K562 (cell line): ENCODE data around the gene SPAG7. TPM values are rescaled to one million over a fixed set of nuclear protein-coding genes. Genes with fewer than 3 reads are reported as not detected.
A peak's percentile ranks its signal among the peaks of the same experiment; 100 is the strongest.

Experiments used
- E4F1 ChIP-seq: fragments of 250-450 bp; sonication (Bioruptor Pico); IDR thresholded peaks from 2 replicates; pipeline ENCODE4 v1.5.0; 2021; ENCODE audit warnings: mild to moderate bottlenecking, borderline replicate concordance
- FOXJ2 ChIP-seq: fragments of 200-800 bp; sonication (Bioruptor generic); IDR thresholded peaks from 2 replicates; pipeline ENCODE4 v1.6.1; 2016; ENCODE audit warnings: missing genetic modification characterization, missing compliant biosample characterization
- HINFP ChIP-seq: fragments of 450-650 bp; conservative IDR thresholded peaks from 2 replicates; pipeline ENCODE4 v1.6.1; 2016; ENCODE audit warnings: missing genetic modification characterization, low read depth, mild to moderate bottlenecking, control low read depth, missing compliant biosample characterization
- NFIC ChIP-seq: fragments of 450-650 bp; IDR thresholded peaks from 2 replicates; pipeline ENCODE4 v1.6.1; 2017; ENCODE audit warnings: mild to moderate bottlenecking, inconsistent platforms
- NR4A1 ChIP-seq, 2 experiments: fragments of 250-450 bp in 1 of 2; fragments of 450-650 bp in 1 of 2; sonication (Bioruptor Pico) in 1 of 2; IDR thresholded peaks; 2 replicates each; pipeline versions ENCODE4 v1.4.0 to v1.6.1; 2016 to 2020; ENCODE audit warnings: mild to moderate bottlenecking in 2 of 2, missing compliant biosample characterization in 1 of 2, missing genetic modification characterization in 1 of 2, moderate library complexity in 1 of 2
- RAD21 ChIP-seq, 2 experiments: fragments of 250-450 bp in 1 of 2; fragments of 450-650 bp in 1 of 2; sonication (Bioruptor Pico) in 1 of 2; formaldehyde crosslinking in 1 of 2; IDR thresholded peaks in 1 of 2; conservative IDR thresholded peaks in 1 of 2; 2 replicates each; pipeline versions ENCODE4 v1.4.0 to v1.8.0; 2020 to 2022; ENCODE audit warnings: mild to moderate bottlenecking in 2 of 2, moderate library complexity in 1 of 2
- SMAD2 ChIP-seq: fragments of 150-350 bp; IDR thresholded peaks from 2 replicates; pipeline ENCODE4 v1.6.1; 2014; ENCODE audit warnings: low read depth, mild to moderate bottlenecking, low read length
- ZFPM2 ChIP-seq: fragments of 250-450 bp; sonication (Bioruptor Pico); IDR thresholded peaks from 2 replicates; pipeline ENCODE4 v1.5.1; 2022; ENCODE audit warnings: mild to moderate bottlenecking
- polyA plus RNA-seq, 8 experiments: library from polyadenylated mRNA; depleted of rRNA in 4 of 8; stranded (reverse) in 5 of 8; unstranded in 3 of 8; fragments of >200 nt; fragmentation: Nextera tagmentation in 2 of 8; fragmentation: Illumina TruSeq in 1 of 8; extraction: Ambion mirVana in 2 of 8; extraction: Trizol in 1 of 8; gene quantifications; 2 replicates each; pipeline versions ENCODE4 v1.2.1 to v1.2.3, GENCODE V29; 2011 to 2014; ENCODE audit warnings: inconsistent platforms in 1 of 8, missing spikeins in 1 of 8
- total RNA-seq, 7 experiments: library from RNA; depleted of rRNA in 6 of 7; stranded (reverse); fragments of >200 nt in 6 of 7; fragmentation: Illumina TruSeq in 2 of 7; extraction: Trizol in 2 of 7; gene quantifications; 2 replicates each; pipeline versions ENCODE4 v1.2.1 to v1.2.3, GENCODE V29; 2011 to 2021; ENCODE audit warnings: low replicate concordance in 1 of 7
- TF ChIP-seq, protein P1 (sequence below): fragments of 250-450 bp; sonication (Bioruptor Pico); IDR thresholded peaks from 2 replicates; pipeline ENCODE4 v1.8.0; 2022; ENCODE audit warnings: inconsistent platforms
- TF ChIP-seq, protein P2 (sequence below): fragments of 450-650 bp; formaldehyde crosslinking; IDR thresholded peaks from 2 replicates; pipeline ENCODE4 v1.4.0; 2022; ENCODE audit warnings: missing genetic modification characterization

The SPAG7 gene
- total and polyA plus RNA-seq, 9 of the 15 experiments (the other 6 are each of a cell fraction or from before 2014, with no cell fraction given) = 5.6 to 53.5 (median 36.3) TPM

GRCh38 chr17:4967539-4968485, at the start of gene SPAG7 (continued):
- no peak for TF ChIP-seq E4F1 (CRISPR knock-in tag)
- no peak for TF ChIP-seq SMAD2
- peak; percentile 27; the same call in 1 of the 2 replicates for TF ChIP-seq NFIC
- TF ChIP-seq NR4A1 (CRISPR knock-in tag; IDR thresholded peaks at IDR 0.05) = no peak
- TF ChIP-seq NR4A1 (tag; IDR thresholded peaks at IDR 0.05) = no peak
- TF ChIP-seq RAD21 (CRISPR knock-in tag; conservative IDR thresholded peaks at IDR 0.05 in 1 of 2, IDR thresholded peaks at IDR 0.05 in 1 of 2) = peak; percentile 39 to 41; a peak in 3 of 4 replicates
- no peak for TF ChIP-seq FOXJ2 (tag)
- TF ChIP-seq, protein P1, sequence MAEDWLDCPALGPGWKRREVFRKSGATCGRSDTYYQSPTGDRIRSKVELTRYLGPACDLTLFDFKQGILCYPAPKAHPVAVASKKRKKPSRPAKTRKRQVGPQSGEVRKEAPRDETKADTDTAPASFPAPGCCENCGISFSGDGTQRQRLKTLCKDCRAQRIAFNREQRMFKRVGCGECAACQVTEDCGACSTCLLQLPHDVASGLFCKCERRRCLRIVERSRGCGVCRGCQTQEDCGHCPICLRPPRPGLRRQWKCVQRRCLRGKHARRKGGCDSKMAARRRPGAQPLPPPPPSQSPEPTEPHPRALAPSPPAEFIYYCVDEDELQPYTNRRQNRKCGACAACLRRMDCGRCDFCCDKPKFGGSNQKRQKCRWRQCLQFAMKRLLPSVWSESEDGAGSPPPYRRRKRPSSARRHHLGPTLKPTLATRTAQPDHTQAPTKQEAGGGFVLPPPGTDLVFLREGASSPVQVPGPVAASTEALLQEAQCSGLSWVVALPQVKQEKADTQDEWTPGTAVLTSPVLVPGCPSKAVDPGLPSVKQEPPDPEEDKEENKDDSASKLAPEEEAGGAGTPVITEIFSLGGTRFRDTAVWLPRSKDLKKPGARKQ (CRISPR knock-in tag) = 0 out of 2 replicates have a peak, but pooled peaks have one; percentile 45
- no peak for TF ChIP-seq ZFPM2 (CRISPR knock-in tag)
- TF ChIP-seq, protein P2, sequence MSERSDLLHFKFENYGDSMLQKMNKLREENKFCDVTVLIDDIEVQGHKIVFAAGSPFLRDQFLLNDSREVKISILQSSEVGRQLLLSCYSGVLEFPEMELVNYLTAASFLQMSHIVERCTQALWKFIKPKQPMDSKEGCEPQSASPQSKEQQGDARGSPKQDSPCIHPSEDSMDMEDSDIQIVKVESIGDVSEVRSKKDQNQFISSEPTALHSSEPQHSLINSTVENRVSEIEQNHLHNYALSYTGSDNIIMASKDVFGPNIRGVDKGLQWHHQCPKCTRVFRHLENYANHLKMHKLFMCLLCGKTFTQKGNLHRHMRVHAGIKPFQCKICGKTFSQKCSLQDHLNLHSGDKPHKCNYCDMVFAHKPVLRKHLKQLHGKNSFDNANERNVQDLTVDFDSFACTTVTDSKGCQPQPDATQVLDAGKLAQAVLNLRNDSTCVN (CRISPR knock-in tag) = no peak
- TF ChIP-seq HINFP (tag) = no peak
